HG02678 (cell line): ENCODE results near the gene LOC101059915.
A peak's percentile ranks its signal among the peaks of the same experiment; 100 is the strongest.
"Not testable (repeated sequence)": the region's sequence is repeated elsewhere in the genome, so short reads cannot be mapped to it uniquely, and the experiment has no call there.

Experiments
- ATAC-seq: cut with Tn5 transposase; IDR thresholded peaks from one replicate; pipeline ENCODE4 v1.9.1; 2021; ENCODE audit warnings: mild to moderate bottlenecking, moderate library complexity; ENCODE audit not compliant: unreplicated experiment

Gene LOC101059915

DNA sequence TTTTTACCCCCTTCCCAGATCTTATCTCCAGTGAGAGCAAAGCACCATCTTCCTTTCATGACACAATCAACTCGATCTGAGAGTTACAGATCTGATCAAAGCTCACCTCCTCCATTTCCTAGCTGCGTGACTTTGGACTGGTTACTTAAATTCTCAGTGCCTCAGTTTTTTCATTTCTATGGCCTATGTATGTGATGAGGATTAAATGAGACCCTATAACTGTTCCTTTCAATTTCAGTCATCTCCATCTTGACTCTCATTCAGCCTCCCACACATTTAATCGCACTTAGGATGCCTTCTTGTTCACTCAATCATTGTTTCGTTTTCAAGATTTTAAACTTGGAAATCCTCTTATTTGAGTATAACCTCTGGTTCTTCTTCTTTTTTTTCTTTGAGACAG, 28.9 kb upstream of the LOC101059915 start:
- no peak for ATAC-seq

DNA sequence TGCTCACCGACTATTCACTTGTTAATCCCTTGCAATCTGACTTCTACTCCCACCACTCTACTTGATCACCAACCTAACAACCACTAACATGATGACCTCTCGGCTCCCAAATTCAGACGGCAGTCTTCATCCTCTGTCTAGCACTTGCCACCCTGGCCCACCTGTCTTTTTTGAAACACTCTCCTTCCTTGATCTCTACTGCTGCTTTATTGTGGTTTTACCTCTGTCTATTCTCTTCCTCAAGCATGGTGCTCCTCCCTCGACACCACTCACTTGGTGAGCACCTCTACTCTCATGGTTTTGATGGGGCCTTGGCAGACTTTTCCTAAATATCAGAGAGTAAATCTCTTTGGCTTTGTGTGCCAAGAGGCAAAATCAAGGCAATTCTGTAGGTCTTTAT, 27.3 kb upstream of the LOC101059915 start:
- ATAC-seq: no peak

DNA sequence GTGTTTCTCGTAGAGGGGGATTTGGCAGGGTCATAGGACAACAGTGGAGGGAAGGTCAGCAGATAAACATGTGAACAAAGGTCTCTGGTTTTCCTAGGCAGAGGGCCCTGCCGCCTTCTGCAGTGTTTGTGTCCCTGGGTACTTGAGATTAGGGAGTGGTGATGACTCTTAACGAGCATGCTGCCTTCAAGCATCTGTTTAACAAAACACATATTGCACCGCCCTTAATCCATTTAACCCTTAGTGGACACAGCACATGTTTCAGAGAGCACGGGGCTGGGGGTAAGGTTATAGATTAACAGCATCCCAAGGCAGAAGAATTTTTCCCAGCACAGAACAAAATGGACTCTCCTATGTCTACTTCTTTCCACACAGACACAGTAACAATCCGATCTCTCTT, 22.9 kb upstream of the LOC101059915 start:
- ATAC-seq: not testable (repeated sequence)

DNA sequence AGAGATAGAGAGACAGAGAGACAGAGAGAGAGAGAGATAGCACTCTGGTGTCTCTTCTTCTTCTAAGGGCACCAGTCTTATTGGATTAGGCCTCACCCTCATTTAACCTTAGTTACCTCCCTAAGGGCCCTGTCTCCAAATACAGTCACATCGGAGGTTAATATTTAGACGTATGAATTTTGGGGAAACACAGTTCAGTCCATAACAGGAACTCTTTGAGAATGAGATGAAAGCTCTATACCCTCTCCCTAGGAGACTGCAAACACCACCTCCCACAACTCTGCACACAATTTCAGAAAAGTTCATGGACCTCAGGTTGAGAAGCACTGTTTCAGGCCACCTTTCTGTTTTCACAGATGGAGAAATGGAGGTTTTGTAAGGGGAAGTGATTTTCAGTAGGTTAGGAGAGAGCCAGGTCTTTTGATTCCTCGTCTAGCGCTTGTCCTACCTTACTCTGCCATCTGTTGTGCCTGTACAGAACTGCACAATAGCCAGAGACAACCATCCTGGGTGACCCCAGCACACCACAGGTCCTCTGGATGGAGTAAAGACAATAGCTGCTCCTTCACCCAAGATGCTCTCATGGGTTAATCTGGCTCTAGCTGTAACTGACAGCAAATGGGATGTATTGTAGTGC, 16.9 kb upstream of the LOC101059915 start:
- peak; percentile 78 for ATAC-seq

DNA sequence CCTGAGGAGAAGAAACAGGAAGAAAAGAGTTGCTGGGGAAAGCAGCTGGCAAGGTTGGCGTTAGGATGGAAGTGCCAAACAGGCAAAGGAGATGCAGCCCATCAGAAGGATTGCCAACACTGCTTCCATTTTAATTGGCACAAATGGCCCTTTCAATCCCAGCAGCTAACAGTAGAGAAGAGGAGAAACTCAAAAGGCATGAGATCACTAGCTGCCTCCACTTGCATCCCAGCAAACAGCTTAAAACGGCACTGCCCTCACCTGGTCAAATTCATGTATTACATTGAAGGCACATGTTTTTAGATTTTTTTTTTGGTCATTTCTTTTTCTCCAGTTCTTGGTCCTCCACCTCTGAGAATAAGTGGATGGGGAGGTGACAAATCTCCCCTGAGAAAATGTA, 14.9 kb upstream of the LOC101059915 start:
- no peak for ATAC-seq

DNA sequence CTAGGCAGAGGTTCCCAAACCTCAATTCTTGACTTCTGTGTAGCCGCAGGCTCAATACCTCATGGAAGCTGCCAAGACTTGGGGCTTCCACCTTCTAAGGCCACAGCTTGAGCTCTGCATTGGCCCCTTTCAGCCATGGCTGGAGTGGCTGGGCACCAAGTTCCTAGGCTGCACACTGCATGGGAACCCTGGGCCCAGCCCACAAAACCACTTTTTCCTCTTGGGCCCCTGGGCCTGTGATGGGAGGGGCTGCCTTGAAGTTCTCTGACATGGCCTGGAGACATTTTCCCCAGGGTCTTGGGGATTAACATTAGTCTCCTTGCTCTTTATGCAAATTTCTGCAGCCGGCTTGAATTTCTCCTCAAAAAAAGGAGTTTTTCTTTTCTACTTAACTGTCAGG, 14.0 kb upstream of the LOC101059915 start:
- ATAC-seq: no peak

DNA sequence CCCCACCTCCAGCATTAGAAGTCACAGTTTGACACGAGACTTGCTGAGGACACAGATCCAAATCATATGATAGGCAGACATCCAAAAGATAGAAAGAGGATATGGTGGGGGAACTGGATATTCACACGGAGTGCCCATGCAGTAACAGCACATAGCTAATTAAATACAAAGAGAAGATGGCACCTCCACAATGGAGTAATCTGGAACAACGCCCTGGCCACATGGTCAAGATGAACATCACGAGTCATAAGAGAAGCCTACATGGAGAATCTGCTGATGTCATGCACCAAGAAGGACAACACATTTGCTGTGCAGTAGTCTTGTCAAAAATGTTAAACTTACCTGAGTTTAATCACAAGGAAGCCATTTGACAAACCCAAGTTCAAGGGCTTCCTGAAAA, 10.1 kb upstream of the LOC101059915 start:
- no peak for ATAC-seq

DNA sequence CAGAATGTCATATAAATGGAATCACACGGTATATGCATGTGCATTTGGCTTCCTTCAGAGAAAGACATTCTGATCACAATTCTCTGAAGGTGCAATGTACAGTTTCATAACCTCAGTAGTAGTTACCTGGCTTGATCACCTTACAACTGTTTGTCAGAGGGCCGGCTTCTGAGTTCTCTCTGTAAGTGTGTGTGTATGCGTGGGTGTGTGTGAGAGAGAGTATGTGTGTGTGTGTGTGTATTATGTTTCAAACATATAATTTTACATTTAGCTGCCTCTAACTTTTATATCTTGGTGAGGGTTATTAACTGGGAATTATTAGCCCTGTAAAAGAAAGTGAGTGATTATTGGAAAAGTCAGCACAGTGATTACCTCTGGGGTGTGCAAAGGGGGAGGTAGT, 8.0 kb upstream of the LOC101059915 start:
- ATAC-seq: no peak

DNA sequence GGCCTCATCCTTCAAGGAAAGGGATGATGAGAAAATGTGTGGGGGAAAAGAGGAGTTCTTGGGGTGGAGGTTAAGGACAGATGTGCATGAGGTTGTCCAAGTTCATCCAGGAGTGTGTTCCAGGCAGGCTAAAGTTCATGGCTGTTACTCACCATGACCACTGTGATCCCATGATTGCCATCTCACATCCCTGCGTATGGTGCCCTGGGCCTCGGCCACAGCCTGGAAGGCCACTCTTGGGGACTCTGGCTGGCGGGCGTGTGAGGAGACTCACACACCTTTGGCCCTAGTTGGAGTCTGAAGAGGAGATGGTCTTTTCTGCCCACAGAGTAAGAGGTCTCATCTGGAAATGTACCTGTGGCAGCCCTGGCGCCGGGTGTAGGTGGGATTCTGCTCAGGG, 7.4 kb upstream of the LOC101059915 start:
- no peak for ATAC-seq

DNA sequence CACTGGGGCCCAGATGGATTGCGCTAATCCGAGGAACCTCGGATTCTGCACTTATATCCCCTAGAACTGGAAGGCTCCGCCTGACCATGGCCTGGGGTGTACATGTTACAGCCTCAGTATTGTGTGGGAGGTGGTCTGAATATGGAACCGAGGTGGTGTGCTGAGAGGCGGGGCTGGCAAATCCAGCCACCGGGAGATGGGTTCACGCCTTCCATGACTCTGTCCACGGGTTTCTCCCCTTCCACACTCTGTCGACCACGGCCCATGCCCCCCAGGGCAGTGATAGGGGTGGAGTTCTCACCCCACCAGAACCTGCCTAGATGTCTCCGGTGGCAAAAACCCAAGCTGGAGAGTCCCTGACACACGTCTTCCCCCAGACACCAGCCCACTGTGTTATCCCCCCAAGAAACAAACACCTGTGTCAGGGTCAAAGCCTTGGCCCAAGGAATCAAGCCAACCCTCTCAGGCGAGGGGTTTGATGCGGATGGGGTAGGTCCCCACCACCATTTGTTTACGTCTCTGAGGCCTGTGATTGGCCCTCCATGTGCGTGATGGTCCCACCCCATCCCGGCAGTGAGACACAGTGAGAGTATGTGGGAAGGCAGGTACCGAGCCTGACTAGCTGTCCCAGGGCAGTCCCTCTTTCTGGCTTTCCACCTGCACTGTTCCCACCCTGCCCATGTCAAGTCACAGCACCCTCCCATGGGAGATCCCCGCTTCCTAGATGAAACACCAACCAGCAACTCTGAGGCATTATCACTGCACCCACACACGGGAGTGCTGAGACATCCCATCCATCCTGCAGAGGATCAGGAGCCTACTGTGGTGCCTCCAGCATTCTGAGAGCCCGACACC, 6.6 kb upstream of the LOC101059915 start:
- ATAC-seq: no peak

DNA sequence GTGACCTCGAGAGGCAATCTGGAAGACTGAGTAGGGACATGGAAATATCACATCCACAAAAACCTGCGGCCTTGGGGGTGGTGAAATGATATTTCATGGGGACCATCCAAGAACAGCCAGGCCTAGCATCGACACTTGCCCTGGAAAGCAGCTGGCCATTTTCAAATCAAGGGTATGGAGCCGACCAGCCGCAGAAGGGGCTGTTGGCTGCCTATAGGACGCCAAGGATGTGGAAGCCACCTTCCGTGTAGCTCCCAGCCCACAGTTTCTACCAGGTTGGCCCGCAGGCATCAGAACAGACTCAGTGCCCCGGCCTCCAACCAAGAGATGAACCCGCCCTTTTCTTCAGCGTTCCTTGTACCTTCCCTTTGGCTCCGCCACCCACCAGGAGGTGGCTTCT, 5.4 kb upstream of the LOC101059915 start:
- ATAC-seq: no peak

DNA sequence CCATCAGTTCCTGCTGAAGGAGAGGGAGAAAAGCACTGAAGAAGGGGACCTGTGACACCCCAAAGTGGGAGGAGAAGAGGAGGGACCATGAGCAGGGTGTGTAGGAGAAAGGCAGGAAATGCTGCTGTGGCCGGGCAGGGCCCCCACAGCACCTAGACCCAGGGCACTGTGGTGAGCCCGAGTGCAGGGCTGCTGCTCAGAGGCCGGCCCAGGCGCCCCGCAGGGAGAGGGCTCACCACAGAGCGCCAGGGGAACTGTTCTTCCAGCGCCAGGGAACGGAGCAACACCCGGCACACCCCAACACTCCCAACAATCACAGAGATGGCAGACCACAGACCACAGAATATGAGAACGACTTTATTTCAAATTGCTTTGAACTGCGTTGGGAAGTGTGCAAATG, 4.7 kb upstream of the LOC101059915 start:
- not testable (repeated sequence) for ATAC-seq

DNA sequence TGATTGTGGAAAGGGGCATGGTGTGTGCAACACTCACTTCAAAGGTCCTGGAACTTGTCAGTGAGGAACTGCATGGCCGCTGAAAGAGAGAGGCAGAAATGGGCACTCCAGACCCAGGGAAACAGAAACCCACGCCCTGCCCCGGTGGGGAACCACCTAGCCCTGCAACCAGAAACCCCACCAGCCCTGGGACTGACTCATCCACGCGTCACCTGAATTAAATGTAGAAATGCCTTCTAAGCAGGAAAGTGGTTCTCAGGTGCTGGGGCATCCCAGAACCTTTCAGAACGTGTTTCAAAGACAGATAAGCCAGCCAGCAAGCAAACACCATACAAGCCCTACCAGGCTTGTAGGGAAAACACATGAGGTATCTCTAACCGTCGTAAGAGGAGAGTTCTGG, 4.1 kb upstream of the LOC101059915 start:
- not testable (repeated sequence) for ATAC-seq

DNA sequence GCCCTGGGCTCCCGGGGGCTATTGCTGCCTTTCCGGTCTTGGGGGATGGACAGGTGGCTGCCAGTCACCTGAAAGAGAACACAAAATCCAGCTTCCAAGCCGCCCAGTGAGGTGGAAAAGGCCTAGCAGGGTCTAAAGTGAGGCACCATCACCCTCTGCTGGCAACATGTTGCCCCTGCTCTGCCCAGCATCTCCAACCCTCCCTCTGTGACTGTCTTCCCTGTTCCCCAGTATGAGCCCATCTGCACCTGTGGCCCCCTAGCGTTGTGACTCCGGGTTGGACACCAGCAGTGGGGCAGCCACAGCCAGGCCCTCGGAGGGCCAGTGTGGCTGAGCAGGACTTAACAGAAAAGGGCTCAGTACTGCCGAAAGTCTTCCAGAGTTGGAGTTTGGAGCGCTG, 3.1 kb upstream of the LOC101059915 start:
- ATAC-seq: not testable (repeated sequence)

DNA sequence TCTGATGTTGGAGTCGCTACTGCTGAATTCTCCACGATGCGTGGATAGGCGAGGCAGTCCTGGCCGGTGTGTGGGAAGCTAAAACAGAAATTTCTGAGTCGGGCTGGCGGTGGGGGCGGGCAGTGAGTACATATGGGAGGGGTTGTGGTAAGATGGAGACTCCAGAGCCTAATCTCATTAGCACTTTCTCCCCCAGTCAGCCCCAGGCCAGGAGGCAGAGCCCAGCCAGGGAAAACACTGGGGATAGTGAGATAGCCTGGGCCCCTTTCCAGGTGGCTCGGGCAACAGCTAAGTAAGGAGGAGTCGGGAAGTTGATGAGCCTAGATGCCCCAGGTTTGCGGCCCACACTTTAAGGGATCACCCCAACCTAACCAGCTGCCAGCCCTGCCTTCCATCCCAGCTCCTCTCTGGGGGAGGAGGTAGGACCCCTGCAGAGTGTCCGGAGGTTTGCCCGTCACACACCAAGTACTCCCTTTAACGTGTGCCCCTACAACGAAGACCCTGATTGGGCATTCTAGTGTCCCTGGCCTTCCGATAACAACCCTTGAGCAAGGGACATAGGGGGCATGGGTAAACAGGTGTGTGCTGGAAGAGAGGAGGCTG, 2.4 kb upstream of the LOC101059915 start:
- ATAC-seq: no peak

DNA sequence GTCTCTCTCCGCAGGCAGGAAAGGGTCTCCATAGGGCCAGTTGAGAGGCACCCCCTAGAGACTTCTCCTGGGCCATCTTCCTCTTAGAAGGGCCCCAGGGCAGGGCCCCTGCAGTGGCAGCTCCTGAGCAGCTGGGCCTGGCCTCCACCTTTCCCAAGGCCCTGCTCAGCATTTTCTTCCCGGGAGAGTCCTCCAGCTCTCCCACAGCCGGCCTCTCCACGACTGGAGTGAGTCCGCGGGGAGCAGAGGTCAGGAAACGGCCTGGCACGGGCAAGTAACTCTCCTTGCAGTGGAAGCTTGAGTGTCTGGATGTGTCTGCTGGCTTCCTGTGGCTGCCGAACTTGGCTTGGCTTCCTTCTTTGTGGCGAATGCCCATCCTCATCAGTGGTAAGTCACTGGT, 1.6 kb upstream of the LOC101059915 start:
- no peak for ATAC-seq

DNA sequence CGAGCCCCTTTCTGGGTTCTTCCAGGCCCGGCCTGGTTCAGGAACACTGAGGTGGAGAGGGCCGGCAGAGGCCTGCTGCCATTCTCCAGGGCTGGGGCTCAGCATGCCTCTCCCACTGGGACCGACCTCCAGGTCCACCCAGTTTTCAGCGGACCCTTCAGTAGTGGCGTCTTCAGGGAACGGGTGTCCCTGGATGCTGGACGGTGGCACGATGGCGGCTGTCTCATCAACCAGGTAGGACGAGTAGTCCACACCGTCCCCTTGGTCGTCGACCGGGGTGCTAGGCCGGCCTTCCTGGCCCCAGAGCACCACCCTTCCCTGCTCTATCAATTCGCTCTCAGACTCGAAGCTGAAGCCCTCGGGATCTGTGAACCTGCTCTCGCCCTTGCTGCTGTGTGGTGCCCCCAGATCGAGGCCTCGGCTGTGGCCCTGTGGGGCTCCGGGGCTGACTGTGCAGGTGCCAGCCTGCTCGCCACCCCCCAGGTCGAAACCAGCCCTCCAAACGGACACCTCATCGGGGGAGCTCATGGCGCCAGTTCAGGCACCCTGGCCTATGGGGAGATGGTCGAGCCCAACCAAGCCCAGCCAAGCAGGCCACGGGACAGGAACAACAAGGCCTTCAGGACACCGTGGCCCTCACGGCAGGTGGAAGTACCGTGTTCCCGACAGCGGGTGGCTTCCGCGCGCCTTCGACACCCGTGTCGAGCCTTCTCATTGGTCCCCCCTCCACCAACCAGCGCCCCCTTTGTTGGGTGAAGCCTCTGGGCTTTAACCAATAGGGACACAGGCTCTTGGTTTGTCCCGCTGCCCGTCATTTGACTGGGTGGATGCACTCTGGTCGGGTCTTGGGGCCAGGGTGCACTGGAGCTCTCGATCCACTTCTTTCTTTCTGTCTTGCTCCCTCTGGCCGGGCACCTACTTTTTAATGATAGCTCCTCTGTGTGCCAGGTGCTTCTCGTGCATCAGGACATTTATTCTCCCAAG, 814 bp upstream of the LOC101059915 start:
- ATAC-seq: no peak

DNA sequence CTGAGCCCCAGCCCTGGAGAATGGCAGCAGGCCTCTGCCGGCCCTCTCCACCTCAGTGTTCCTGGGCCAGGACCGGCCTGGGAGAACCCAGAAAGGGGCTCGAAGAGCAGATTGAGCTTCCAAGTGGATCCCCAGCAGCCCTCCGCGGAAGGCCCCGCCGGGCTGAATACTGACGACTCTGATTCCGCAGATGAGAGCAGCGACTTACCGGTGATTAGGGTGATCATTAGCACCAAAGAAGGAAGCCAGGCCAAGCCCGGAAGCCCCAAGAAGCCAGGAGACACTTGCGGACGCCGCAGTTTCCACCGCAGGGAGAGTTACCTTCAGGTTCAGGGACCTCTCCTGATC, 876 bp downstream of the LOC101059915 start:
- no peak for ATAC-seq

DNA sequence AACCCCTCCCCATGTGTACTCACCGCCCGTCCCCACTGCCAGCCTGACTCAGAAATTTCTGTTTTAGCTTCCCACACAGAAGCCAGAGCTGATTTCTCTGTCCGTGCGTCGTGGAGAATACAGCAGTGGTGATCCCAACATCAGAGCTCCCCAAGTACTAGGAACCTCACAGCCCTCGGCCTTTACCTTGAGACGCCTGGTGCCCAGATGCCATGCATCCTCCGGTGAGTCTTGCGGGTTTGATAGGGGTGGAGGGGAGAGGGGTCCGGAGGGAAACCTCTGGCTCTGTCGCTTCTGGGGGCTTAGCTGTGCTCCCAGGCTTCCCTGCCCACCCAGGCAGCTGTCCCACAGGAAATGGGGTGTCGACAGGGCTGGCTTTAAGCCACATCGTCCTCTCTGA, 2.1 kb downstream of the LOC101059915 start:
- no peak for ATAC-seq

DNA sequence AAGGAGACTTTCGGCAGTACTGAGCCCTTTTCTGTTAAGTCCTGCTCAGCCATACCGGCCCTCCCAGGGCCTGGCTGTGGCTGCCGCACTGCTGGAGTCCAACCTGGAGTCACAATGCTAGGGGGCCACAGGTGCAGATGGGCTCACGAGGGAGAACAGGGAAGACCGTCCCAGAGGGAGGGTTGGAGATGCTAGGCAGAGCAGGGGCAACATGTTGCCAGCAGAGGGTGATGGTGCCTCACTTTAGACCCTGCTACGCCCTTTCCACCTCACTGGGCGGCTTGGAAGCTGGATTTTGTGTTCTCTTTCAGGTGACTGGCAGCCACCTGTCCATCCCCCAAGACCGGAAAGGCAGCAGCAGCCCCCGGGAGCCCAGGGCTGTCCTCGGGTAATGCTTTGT, 2.6 kb downstream of the LOC101059915 start:
- not testable (repeated sequence) for ATAC-seq
